Dermis microvascular lymphatic vessel endothelial cell (primary cell): ENCODE results near the gene NFASC. TPM values are rescaled to one million over a fixed set of nuclear protein-coding genes. Genes with fewer than 3 reads are reported as not detected.

ENCODE experiments used
- DNase-seq, 2 donors: peaks; one replicate each; pipeline versions ENCODE4 v3.0.0 to v3.0.0-alpha.2; 2010; ENCODE audit warnings: low read depth in 2 of 2
- total RNA-seq: library from RNA; depleted of rRNA; stranded (reverse); fragments of >200 nt; gene quantifications from 2 replicates; pipeline ENCODE4 v1.2.1, GENCODE V29; 2014

Gene NFASC
- total RNA-seq, 1 donor from 2014 or later, result under 0.01 TPM

DNA sequence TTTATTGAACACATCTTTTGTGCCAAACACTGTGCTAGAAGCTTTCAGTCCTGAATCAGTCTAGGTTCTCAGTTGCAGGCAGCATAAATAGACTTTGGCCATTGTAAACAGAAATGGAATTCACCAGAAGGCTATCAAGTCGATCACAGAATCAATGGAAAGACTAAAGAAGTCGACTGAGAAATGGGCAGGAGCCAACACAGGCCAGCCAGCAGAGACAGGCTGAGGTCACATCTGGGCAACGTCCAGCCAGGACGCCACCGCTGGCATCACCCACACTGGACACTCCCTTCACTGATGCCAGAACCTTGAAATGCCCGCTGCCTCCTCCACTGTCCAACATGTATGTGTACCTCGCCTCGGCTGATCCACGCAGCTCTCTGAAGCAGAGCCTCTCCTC lies 166.9 kb downstream of the NFASC start:
- no peak for DNase-seq

DNA sequence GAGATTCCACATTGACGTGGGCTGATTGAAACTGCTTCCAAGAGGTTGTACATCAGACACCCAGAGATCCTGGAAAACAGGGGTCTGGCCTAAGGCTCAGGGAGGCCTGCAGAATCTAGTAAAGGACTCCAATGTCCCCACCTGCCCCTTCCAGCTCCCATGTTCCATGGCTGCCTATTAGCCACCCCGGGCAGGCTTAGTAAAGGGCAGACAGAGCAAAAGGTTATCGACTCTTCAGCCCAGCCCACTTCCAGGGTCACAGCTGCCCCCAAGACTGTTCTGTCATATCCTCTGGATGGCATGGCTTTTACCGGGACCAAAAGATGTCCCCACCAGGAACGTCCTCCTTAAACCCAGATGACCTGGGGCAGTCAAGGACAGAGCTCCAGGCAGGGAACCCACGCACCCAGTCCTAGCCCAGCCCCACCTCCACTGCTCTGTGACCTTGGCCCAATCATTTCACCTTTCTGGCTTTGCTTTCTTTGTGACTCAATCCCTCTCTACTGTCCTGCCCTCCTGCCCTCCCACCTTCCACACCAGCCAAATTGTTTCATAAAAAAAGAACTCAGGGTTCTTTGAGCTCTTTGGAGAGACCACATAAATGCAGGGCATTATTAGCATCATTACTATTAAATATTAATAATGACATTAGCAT lies 167.6 kb downstream of the NFASC start:
- no peak for DNase-seq

DNA sequence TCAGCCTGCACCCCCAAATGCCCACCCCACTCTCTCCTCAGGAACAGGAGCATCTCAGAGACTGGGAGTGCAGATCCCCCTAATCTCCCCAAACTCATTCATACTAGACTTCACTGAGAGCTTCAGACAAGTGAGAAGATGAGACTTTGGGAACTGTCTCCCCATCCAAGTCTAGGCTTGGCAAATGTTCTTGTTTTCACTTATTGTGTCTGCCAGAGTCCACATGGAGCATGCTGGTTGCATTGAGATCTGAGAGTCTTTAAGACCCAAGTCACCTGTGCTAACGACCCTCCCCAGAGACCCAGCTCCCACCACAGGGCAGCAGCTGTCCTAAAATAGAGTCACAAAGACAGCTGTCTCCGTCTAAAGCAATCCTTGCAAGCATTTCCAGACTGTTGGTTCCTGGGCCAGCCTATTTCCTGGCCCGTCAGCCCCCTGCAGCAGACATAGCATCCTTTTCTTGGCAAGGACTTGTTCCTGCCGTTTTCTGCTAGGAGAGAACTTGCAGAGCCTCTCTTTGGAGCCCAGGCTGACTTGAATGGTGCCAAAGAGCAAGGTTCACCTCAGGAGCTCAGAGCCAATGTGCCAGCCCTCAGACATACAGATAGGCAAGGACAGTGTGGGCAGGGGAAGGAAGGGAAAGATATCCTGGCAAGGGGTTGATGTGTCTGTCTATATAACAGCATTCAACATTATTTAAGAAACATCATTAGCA lies 170.5 kb downstream of the NFASC start:
- DNase-seq, result no peak

DNA sequence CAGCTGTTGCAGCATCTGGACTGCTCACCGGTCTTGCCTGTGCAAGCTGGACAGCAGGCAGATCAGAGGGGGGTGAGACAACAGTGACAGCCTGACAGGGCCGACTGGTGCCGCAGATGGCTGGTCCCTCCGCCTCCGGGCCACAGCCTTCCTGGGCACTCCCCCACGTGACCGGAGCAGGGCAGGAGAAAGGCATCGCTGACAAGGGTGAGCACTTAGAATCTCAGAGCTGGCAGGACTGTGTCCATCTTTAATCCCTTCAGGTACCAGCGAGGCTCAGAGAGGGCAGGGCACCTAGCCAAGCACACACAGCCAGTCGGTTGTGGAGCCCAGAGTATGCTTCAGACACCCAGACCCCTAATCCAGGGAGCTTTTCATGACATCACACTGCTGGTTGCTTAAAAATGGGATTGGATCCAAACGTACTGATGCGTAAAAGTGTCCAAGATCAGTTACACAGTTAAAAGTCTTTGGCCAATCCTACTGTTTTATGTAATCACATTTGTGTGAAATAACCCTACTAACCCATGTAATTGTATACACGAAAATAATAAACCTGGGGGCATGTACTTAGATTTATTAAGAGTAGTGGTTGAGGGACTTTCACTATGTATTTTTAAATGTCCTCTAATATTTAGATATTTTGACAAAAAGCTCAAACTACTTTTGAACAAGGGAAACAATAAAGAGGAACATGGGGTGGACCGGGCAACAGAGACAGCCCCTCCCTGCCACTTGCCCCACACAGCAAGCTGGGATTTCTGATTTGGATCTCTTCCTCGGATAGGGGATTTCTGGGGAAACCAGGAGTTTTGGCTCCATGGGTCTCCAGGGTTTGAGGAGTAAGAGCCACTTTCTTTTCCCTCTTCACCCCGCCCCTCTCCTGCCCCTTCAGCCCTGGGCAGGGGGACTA lies 171.6 kb downstream of the NFASC start:
- no peak for DNase-seq

DNA sequence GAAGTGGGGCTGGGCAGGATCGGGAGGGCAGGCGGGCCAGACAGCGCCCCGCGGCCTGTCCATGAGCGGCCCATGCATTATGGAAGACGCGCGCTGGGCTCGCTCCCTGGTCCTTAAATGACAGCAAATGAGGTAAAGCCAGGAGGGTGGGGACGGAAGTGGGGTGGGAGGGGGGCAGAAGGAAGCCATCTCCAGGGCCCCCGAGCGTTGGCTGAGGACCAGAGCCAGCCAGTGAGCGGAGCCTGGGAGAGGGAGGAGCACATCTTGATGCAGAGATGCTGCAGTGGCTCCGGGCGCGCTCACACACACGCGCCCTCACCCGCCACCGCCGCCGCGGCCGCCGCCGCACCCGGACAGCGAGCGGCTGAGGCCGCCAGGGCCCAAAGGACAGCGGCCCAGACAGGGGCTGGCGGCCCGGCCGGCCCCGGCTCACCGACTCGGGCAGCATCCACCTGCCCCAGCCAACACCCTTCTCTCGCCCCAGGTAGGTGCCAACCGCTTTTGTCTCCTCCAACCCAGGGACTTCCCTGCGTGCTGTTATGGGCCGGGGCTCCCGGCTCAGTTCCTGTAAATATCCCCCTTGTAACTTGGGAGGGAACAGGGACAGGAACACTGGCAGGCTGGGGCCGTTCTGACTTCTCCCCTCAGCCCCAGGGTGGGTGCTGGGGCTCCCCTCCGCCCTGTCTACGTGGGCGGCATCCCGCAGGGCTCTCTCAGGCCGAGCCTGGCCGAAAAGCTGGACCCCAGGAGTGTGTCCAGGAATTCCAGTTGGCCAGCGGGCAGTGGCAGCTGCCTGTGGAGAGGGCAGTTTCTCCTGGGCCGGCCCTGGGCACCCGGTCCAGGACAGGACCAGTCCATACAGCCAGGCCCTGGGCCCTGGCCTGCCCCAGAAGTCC lies 172.5 kb downstream of the NFASC start, which contains the start of gene CNTN2:
Gene CNTN2, plus strand, starts transcription at position 302 of the 896 bp plus-strand sequence. CDS start 9,974 bp downstream, outside the sequence.
- no peak for DNase-seq

DNA sequence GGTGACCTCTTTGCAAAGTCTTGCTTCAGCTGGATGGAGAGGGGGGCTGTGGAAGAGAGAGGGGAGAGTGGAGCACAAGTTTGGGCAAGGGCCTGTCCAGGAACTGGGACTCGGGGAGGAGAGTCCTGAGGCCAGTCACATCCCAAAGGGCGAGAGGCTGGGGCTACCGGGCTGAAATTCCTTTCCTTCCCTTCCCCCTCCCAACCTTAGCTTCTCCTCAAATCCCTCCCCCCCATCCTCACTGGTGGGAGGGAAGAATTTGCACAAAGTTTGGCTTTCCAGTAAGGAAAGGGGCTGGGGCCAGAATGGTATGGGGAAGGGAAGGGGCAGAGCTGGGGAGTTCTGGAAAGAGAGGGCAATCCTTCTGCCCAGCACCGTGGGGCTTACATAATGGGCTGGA lies 173.2 kb downstream of the NFASC start:
- DNase-seq, result no peak

DNA sequence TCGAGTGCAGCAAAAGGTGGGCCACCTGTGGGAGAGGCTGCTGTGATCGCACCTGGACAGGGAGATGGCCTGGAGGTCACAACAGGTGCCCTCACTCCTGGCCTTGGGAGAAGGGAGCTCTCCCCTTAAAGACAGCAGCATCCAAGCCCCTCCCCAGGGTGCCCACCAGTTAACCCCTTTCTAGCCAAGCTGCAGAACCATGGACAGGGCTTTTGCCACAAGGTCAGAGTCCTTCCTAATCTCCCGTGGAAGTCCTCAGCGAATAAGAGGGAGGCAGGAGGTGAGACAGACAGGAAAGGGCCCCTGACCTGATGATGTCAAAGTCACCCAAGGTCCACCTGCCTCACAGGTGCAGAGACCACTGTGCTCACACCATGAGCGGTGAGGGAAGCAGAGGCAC lies 174.1 kb downstream of the NFASC start:
- no peak for DNase-seq

DNA sequence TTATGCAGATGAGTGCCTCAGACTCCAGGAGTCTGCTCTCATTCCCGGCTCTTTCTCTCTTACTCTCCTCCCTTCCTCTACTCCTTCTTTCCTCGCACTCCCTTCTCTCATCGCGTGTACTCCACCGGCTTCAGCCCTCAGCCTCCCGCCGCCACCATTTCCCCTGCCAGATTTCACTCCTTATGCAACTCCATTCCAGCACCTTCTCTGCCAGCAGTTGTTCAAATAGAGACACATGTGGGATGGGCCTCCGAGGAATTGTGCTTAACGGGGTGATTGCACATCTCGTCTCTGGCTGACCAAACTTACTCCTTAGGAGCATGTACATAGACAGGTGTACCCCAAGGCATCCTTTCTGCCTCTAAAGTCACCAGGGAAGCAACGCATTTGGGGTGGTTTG lies 174.5 kb downstream of the NFASC start:
- no peak for DNase-seq

DNA sequence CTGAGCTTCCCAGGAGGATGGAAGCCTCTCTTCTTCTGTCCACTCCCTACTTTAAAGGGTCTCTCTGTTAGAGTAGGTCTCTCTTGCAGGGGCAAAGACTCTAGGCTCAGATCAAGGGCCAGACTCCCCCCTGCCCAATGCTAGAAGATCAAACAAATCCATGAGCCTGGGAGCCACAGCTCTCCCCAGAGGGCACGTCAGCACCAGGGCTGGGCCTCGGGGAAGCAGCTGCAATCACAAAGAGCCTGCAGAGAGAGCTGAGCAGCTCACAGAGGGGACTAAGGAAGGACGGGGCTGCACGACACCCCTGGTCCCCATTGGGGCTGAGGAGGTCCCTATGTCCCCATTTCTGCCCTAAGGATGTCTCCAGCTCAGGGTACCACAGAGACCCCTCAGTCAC lies 176.2 kb downstream of the NFASC start:
- no peak for DNase-seq

DNA sequence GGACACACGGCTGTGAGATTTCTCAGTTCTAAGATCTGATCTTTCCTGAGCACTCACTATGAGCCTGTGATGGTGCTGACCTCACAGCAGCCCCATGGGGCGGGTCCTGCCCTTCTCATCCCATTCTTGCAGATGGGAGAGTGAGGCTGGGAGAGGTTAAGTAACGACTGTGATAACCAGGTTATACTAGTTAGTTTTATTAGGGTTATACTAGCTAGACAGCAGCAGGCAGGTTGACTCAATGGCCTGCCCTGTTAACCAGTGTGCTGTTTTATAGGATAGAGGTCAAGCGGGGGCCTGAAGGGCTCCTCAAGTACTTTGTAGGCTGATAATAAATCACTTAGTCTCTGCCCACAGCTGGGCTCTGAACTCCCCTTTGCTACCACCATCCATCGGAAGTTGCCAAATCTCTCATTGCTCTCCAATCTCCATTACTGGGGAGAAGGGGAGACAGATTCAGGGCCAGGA lies 177.1 kb downstream of the NFASC start:
- DNase-seq, result no peak

DNA sequence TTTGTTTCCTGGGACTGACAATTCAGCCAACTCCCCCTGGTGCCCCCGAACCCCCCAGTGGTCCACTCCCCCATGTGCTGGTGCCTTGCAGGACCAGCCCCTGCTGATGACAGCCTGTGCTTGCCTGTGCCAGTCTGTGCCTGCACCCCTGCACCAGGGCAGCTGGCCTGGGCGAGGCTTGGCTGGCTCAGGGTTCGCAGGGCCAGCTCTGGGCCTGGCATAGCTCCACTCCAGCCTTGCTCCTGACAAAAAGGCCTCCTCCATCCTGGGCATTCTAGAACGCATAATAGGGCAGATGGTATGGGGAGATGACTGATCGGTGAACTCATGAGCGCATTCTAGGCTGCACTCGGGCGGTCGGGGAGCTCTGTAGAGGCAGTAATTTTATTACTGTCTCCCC lies 177.7 kb downstream of the NFASC start:
- no peak for DNase-seq

DNA sequence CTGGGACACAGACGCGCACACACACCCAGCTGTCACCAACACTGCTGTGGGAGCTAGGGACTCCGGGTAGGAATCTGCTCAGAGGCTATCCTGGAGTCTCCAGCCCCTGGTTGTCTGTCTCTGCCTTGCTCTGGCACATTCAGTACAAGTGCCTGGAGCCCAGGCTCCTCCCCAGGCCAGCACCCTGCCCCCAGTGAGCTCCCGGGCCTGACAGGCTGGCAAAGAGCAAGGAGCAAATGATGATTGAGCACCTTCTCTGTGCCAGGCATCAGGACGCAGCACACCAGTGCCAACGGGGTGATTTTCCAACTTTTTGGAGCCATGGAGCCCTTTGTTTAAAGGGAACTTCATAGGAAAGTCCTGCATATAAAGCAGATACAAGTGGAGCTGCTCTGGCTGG lies 178.8 kb downstream of the NFASC start:
- no peak for DNase-seq

DNA sequence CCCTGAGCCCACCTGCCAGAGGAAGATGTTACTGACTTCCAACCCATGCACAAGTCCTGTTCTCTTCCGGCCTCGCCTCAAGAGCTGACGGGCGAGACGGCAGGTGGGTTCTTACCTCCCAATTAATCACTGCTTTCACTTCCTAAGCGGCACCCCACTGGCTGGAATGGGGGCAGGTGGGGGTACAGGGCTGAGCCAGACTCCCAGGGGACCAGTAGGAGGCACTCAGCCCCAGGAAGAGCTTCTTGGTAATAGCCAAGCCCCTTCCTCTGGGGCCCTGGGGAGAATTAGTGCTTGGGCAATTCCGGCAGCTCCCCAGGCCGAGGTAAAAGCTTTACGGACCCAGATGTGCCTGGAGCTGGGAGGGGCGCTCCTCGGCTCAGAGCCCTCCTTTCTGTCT lies 182.0 kb downstream of the NFASC start:
- no peak for DNase-seq

DNA sequence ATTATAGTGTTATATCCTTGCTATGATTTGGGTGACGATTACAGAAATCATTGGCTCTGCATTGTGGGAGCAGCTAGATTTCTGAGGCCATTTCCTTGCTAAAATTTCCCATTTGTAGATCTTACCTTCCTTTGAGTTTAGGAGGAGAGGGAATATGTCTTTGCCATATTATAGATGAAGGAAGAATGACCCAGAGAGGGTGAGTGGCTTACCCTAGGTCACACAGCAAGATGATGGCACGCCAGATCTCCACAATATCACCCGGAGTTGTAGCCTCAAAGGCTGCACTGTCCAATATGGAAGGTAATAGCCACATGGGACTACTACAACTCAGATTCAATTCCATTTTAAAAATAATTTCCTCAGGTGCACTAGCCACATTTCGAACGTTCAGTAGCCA lies 182.6 kb downstream of the NFASC start:
- no peak for DNase-seq

DNA sequence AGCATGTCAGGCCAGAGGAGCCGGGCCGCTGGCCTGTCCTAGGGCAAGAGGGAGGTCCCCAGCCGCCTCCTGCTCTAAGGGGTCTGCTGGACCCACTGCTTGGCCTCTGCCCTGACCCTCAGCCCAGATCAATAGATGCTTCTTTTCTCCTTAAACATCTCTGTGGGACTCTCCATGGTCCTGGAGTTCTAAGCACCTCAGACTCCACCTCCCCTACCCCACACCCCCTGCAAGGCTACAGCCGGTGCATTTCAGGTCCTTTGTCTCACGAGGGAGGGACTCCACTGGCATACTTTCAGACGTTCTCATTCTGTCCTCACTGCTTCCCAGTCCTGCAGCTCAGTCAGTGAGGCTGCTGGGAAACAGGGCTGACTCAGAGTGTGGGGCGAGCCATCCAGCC lies 183.4 kb downstream of the NFASC start:
- no peak for DNase-seq

DNA sequence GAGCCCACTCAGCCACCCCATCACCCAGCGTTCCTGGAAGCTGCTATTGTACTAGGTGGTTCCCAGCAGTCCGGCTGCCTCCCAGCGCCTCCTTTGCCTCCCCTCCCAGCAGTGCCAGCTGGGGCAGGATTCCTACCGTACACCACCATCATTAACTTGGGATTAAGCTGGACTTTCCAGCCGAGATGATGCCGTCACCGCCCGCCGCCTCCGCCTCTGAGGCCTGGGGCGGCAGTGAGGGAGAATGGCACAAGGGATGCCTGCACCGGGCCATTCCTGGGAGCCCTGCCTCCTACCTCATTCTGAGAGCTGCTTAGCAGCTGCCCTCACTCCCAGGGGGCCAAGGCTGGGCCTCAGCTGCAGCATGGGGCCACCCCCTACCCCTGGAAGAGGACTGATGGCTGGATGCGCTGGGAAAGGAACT lies 185.5 kb downstream of the NFASC start:
- DNase-seq, result no peak

DNA sequence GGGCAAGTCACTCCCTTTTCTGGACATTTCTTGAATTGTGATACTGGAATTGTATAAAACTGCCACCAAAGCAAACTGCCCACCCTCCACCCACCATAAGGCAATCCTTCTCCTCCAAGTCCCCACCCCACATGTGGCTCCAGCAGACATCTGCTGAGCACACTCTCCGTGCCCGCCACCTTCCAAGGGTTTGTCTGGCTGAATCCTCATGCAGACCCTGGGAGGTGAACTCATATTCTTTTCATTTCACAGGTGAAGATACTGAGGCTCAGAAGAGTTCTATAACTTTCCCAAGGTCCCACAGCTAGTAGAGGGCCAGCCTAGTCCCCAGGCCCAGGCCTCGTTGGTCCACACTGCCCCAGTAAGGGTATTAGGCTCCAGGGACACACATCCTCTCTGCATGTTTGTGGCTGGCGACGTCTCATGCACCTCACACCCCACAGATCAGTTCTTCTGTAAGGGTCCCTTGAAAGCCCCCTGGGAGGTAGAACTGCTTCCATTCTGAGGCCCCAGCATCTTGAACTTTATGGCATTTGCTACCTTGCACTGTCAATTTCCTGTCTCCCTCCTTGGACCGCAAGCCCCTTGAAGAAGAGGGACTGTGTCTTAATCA lies 186.4 kb downstream of the NFASC start:
- DNase-seq, result no peak

DNA sequence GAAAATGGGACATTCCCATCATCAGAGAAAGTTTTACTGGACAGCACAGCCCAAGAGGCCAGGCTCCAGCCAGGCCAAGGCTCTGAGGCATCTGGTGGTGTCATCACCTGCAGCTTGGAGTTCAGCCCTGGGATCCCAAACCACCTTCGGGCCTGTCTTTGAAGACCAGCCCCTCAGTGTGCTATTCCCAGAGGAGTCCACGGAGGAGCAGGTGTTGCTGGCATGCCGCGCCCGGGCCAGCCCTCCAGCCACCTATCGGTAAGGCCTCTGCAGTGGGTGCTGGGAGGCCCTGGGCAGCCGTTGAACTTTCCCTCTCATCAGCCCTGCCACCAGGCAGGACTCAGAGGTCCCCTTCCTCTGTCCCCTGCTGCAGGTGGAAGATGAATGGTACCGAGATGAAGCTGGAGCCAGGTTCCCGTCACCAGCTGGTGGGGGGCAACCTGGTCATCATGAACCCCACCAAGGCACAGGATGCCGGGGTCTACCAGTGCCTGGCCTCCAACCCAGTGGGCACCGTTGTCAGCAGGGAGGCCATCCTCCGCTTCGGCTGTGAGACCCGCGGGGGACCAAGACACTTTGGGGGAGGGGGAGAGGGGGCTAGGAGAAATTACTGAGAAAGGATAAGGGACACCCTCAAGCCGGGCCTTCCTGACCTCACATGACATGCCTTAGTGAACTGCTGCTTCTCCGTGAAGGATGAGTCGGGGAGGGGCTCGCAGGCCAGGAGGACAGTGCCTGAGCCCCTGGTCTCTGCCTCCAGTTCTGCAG lies 187.3 kb downstream of the NFASC start:
- DNase-seq, result no peak

DNA sequence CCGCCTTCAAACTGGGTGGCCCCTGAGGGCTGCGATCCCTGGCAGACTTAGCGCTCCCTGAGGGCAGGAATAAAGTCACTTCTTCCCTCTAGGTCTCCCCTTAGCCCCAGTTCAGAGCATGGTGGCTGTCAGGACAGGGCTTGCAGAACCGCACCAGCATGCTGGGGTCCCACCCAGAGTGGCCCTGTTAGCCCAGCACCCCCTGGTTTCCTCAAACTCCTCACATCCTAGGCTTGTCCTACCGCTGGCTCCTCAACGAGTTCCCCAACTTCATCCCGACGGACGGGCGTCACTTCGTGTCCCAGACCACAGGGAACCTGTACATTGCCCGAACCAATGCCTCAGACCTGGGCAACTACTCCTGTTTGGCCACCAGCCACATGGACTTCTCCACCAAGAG lies 188.2 kb downstream of the NFASC start:
- DNase-seq, result no peak

DNA sequence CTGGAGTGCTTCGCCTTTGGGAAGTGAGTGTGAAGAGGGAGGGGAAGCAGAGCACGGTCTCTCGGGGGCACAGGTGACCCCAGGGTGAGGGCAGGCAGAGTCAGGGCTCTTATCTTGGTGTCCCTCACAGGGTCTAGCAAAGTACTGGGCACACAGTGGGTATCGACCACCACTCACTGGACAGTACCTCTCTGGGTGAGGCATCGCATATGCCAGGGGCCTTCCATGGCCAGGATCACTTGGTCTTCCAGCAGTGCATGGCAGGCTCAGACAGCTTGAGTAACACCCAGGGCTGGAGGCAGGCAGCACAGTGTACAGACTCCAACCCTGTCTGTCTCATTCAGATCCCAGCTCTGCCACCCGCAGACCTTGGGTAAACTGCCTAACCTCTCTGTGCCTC lies 189.0 kb downstream of the NFASC start:
- no peak for DNase-seq
